ENCODE results near the gene THADA.

GRCh38 chr2:43292851-43293743 lies 302.7 kb downstream of the THADA start:
- TF ChIP-seq POLR2A (IDR thresholded peaks at IDR 0.05; ENCODE audit: low read depth, low read length) (no peak), CTCF (IDR thresholded peaks at IDR 0.05; ENCODE audit: extremely low read depth in 1 of 2, insufficient read depth in 1 of 2, low read depth in 1 of 2, low read length in 2 of 2) (no peak), JUN (IDR thresholded peaks at IDR 0.05; ENCODE audit: borderline replicate concordance, insufficient read depth, insufficient read length, low read depth) (no peak), MAX (IDR thresholded peaks at IDR 0.05; ENCODE audit: insufficient read depth, insufficient read length) (no peak), MYC (IDR thresholded peaks at IDR 0.05; ENCODE audit: low read depth, low read length) (no peak)

All from endothelial cell of umbilical vein (primary cell).